Activated CD4-positive, alpha-beta T cell treated with anti-CD3 and anti-CD28 coated beads, Interleukin-2, amount 50 U/mL, for 4 hours (primary cell): ENCODE data around the gene NUDT2.
A peak's percentile ranks its signal among the peaks of the same experiment; 100 is the strongest.
"Not testable (repeated sequence)": the region's sequence is repeated elsewhere in the genome, so short reads cannot be mapped to it uniquely, and the experiment has no call there.

Source experiments
- DNase-seq, 2 experiments: peaks; one replicate each; pipeline ENCODE4 v3.0.0-alpha.2; 2020

NUDT2 gene

DNA sequence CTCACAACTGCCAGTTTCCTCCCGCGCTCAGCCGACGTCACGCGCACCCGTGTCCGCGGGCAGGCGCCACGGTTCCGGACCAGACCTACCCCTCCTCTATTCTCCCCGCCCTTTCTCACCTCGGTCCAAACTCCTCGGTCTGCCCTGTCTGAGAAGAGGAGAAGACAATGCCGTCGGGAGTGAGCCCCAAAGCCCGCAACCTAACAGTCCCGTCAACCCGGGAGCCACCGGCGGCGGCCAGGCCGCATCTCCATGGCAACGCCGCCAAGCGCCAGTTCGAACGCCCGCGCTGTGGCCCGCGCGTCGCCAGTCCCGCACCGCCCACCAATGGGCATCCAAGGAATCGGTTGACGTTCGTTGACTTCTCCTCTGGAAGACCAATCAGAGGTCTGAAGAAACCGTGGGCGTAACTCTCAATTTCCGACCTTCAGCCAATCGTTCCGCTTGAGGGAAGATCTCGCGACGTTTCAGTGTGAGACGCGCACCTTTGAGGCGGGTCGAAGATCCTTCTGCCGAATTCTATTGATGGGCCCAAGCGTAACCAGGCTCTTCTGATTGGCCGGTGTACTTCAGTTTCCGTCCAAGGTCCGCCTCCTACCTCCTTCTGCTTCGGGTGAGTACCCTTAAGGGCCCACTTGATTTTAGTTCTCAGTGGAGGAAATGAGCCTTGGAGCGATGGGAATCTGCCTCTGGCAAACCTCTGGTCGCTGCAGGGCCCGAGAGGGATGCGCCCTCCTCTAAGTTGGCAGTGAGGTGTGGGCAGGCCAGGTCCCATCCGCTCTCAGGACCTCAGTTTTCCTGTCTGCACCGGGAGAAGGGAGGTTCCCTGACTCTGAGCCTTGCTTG lies at the start of gene NUDT2, which contains the start of gene KIF24:
Gene NUDT2 (plus strand): TSS at position 583 of the 846 bp plus-strand sequence. CDS start 9,471 bp downstream, outside the sequence.
Gene KIF24 (minus strand): TSS at position 282 of the 846 bp plus-strand sequence. CDS start 17,922 bp downstream, outside the sequence.
- DNase-seq, result peak; percentile 90 to 92

DNA sequence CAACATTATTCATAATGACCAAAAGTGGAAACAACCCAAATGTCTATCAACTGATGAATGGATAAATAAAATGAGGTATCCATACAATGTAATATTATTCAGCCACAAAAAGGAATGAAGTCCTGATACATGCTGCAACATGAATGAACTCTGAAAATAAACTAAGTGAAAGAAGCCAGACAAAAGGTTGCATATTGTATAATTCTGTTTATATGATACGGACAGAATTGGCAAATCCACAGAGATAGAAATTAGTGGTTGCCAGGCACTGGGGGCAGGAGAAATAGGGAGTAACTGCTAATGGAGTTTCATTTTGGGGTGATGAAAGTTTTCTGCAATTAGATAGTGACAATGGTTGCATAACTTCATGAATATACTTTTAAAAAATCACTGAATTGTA lies 47.3 kb upstream of the NUDT2 start:
- DNase-seq, result no peak

DNA sequence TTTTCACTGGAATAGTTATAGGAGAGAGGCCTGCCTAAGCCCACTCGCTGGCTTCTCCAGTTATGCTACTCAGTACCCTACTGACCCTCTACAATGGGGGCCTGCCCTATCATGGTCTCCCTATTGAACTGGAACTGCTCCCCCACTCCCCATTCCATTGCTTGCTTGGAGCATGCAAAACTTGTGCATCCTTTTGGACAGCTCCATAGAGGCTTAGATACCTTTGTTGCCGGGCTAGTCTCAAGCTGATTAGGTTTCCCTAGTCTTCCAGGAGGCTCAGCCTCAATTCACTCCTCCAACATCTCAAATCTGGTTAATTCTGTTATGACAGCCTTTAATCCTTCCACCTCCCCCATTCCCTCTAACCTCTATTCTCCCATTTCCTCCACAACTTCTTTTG lies 40.2 kb upstream of the NUDT2 start:
- DNase-seq, result no peak

DNA sequence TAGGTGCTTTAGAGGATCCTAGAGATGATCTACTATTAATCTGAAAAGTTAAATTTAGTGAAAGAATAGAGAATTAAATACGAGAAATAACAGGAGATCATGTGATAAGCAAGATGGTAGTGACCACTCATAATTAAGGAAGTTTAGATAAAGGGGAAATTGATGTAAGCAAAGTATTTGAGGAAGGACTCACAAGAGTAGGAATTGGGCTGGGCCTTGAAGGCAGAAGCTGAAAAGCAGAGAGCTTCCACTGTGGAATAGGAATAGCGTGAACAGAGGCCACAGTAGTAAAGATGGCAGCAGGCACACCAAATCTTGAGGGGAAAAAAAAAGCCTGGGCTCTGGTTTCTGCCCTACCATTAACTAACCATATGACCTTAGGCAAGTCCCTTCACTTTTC lies 38.3 kb upstream of the NUDT2 start:
- DNase-seq, result no peak

DNA sequence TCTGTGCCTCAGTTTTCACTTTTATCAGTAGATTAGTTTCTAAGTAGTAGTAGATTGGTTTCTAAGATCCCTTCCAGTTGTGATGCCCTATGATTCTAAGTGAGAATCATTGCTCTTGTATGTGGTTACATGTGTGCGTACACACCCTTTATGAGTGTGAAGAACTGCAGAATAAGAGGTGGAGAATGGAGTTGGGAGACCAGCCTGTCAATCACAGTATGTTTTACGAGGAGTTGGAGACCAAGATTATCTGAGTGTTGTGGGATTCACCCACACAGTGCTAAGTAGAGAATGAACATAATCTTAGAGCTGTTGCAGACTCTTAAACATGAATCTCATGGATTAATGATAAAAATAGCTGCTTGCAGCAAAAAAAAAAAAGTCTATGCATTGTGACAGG lies 37.9 kb upstream of the NUDT2 start:
- no peak for DNase-seq

DNA sequence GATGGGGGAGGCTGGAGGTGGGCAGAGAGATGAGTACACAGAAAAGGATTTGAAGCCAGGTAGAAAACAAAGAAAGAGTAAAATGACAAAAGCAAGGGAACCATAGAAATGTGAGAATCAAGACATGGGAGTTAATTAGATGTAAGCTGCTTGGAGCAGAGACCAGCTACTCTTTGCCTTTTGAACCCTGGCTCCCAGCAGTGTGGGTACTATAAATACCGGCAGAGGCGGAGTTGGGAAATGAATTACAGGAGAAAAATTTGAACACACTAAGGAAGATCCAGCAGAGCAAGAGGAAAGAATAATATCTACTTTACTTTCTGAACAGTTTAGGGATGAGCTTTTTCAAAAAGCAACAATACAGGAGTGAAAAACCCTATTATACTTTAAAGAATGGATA lies 36.8 kb upstream of the NUDT2 start:
- DNase-seq, result no peak

DNA sequence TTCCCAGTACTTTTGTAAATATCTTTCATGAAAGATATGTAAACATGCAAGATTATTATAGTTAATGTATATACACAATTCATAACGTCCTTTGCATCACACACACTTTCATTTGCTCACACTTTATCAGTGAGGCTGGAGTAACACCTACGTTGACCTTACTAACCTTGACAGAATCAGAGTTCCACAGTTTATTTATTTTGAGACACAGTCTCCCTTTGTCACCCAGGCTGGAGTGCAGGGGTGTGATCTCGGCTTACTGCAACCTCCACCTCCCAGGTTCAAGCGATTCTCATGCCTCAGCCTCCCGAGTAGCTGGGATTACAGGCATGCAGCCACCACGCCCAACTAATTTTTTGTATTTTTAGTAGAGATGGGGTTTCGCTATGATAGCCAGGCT lies 28.3 kb upstream of the NUDT2 start:
- DNase-seq, result not testable (repeated sequence)

DNA sequence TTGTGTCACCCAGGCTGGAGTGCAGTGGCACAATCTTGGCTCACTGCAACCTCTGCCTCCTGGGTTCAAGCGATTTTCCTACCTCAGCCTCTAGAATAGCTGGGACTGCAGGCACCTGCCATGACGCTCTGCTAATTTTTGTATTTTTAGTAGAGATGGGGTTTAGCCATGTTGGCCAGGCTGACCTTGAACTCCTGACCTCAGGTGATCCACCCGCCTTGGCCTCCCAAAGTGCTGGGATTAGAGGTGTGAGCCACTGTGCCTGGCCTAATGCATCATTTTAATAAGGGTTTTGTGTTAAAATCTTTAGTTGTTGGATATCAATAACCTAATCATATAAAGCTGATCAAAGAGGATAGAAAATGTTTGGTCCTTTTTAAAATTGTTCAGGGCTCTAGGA lies 21.1 kb upstream of the NUDT2 start:
- not testable (repeated sequence) for DNase-seq

DNA sequence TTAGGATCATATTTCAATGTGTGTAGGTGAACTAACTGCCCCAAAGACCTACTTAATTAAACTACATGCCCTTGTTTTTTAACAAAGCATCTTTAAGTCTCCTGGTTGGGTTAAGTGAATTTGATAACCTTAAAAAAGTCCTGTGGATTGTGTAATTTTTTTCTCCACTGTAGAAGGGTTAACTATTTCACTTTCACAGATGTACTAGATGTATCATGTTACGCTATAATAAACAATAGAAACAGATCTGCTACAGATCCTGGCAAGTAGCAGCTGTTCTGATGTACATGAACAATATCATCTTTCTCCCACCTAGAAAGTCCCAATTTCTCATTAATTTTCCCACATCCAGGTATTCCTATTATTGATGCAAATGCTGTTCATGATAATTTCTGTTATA lies 19.2 kb upstream of the NUDT2 start:
- no peak for DNase-seq

DNA sequence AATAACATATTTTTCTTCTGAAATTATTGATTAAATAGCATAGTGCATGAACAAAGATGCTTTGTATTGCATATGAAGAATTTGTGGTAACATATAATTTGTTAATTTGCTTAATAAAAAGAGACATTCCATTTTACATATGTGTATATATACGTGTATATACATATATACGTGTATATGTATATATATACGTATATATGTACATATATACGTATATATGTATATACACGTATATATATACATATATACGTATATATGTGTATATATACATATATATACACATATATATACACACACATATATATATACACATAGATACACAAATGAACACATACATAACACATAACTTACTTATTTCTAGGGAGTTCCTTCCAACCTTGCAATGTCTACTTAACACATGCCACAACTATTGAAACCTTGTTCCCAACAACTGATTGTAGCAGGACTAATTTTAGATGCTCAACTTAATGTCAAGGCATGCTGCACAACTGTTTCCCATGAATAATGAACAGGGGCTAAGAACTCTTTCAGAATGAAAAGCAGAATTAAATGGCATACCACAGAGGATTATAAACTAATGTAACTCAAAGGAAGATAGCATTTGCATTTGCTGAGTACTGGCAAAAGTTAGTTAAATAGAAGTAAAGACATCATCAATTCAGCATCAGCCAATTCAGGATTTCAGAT lies 17.7 kb upstream of the NUDT2 start:
- DNase-seq, result no peak

DNA sequence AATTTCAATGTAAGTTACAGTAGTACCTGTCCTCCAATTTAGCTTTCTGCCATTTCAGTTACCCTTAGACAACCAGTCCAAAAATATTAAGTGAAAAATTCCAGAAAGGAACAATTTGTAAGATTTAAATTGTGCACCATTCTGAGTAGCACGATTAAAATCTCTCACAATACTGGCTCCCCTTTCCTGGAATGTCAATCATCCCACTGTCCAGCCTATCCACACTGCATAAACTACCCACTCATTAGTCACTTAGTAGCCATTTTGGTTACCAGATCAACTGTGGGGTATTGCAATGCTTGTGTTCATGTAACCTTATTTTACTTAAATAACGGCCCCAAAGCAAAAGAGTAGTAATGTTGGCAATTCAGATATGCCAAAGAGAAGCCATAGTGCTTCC lies 11.9 kb upstream of the NUDT2 start:
- DNase-seq, result no peak

DNA sequence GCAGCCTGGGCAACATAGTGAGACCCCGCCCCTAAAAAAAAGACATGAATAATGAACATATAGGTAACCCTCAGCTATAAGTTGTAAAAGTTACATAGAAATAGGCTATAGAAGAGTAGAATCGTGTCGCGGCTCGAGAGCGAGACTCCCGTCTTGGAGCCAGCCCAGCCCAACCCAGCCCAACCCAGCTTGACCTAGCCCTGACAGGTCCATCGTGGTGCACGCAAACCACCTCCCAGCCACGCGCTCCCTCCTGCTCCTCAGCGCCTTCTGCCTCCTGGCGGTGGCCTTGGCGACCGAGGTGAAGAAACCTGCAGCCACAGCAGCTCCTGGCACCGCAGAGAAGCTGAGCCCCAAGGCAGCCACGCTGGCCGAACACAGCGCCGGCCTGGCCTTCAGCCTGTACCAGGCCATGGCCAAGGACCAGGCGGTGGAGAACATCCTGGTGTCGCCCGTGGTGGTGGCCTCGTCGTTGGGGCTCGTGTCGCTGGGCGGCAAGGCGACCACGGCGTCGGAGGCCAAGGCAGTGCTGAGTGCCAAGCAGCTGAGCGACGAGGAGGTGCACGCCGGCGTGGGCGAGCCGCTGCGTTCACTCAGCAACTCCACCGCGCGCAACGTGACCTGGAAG lies 11.1 kb upstream of the NUDT2 start:
- no peak for DNase-seq

DNA sequence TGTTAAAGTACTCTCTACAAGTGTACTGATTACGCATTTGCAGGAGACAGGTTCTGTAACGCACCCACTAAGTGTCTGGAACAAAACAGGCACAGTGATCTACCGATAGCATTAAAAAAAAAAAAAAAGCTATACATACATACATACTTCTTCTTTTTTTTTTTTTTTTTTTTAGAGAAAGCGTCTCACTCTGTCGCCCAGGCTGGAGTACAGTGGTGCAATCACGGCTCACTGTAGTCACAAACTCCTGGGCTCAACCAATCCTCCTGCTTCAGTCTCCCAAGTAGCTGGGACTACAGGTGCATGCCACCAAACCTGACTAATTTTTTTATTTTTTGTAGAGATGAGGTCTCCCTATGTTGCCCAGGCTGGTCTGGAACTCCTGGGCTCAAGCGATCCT lies 7.9 kb upstream of the NUDT2 start:
- DNase-seq, result no peak

DNA sequence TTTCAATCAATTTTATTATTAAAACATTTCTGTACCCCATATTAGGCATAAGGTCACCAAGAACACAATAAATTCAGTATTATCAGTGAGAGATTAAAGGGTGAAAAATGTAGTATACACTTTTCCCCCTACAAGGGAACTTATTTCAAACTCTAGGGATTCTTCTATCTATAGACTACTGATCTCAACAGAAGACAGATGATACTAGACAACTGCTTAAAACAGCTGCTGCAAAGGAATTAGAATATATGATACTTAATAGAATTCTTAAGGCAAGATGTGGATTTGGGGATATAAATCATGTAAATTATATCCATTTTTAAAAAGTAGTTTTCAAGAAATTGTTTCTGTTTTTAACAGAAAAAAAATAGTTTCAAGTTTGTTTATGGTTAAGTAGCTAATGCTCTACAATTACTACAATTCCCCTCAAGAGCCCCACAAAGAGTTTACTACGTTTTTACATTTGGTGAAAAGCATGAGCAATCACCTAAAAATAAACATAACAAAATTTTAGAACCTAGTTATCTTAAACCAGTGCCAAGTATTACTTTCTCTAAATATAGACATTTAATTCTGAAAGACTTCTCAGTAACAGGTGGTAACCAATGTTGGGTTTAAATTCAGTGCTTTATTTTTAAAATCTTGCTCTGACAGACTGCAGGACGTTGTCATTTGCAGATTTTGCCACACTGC lies 6.3 kb upstream of the NUDT2 start:
- no peak for DNase-seq

DNA sequence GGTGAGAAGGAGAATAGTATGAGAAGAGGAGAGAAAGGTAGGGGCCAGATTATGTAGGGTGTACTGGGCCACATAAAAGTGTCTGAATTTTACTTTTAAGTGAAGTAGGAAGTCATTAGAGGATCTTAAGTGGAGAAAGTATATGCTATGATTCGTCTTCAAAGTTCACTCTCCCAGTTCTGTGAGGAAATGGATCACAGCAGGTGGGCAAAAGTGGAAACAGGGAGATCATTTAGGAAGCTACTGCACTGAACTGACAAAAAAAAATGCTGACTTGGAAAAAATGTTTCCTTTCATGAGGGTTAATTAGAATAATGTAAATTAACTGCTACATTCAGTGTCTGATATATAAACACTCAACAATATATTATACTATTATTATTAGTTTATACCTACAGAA lies 2.7 kb upstream of the NUDT2 start:
- no peak for DNase-seq

DNA sequence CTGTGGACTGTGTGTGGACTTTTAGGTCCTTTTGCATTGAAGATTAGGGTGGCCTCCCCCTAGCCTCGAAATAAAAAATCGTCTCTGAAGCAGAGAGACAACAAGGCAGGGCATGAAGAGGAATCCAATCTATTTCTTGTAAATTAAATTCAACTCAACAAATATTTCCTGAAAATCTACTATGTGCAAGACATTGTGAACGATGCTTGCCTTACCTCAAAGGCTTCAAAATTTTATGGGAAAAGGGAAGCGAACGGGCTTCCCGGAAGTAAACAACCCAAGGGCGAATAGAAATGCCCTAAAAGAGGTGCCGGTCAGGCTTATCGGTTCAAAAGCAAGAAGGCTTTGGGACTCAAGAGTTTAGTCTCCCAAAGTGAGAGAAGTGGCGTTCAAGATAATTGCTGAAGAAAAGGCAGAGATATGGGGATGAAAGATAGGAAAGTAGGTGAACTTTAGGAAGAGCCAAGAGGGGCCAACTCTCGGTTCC lies 826 bp upstream of the NUDT2 start:
- DNase-seq, result no peak

DNA sequence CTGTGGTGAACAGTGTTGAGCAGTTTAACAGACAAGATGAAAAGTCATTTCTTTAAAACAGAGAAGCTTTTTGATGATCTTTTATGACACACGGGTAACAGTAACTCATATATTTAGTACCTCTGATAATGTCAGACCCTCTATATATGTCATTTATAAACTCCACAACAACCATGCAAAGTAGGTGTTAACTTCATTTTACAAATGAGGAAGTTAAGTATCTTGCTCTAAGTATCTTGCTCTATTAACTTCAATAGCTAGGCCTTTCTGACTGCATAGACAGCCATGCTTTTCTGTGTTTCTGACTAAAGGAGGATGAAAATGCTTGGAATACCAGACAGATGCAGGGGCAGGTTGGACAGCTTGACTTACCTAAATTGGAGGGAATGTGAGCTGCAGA lies 1.8 kb downstream of the NUDT2 start:
- DNase-seq, result no peak

DNA sequence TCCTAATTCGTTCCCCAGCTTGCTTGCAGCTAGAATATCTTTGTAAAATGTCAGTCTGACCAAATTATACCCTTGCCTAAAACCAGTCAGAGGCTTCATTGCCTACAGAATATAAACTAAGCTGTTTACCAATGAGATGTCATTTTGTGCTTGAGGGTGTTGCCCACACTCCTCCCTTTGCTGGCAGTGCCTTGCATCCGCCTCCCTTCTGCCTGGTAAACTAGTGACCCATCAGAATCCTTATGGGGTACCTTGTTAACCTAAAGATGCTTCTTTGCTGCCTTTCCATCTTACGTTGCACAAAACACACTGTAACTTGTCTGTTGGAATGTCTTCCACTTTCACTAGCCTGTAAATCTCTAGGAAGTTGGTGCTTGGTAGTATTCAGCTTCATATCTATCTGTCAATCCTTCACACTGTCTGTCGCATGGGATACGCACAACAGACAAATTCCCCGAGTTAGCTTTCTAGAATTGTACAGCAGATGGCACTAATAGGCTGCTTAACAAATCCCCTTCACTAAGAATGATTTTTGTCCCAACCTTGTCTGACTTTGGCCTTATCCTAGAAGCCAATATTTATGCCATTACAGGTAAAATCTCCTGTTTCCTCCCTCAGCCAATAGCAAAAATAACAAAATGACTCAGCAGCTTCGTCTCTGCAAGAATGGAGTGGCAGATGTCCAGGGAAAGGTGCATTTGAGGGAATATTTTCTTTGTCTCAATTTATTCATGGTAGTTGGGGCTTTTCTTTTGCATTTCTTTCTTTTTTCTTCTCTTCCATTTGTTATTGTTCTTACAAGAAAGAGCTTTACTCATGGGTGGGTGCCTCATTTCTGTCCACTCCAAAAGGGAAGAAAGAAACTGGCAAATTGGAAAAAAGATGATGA lies 3.0 kb downstream of the NUDT2 start:
- no peak for DNase-seq

DNA sequence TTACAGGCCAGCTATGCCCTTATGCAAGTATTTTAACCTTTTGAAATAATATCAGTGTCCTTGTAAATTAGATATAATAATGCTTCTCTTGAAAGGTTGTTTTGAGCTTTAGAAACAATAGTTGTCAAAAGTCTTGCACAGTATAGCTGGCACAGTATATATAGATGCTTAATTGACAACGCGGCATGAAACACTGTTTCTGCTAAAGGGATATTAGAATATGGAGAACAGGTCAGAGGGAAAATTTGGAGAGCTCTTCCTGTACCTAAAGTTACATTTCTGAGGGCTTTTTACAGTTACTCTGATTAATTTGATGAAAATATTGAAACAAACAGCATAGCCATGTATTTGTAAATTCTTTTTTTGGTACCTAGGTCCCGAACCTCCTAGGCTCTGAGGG lies 4.5 kb downstream of the NUDT2 start:
- no peak for DNase-seq

DNA sequence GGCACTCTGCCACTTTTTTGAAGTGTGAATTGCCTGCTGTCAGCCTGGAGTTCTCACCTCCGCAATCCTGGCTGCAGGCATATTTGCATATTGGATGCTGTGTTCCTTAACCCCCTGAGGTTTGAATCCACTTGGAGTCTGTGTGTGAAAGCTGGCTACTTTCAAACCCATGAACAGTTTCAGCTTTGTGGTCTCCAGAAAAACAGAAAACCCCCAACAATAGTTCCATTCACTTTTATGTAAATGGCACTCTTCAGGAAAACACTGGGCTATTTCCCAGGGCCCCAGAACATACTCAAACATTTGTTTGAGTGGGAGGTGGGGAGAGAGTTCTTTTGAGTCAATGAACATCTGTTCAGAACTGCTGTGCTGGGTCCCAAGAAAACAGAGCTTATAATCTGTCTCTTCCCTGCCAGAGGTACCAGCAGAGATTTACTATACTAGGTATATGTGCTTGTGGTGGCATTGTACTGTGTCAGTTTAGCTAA lies 5.0 kb downstream of the NUDT2 start:
- DNase-seq, result no peak

DNA sequence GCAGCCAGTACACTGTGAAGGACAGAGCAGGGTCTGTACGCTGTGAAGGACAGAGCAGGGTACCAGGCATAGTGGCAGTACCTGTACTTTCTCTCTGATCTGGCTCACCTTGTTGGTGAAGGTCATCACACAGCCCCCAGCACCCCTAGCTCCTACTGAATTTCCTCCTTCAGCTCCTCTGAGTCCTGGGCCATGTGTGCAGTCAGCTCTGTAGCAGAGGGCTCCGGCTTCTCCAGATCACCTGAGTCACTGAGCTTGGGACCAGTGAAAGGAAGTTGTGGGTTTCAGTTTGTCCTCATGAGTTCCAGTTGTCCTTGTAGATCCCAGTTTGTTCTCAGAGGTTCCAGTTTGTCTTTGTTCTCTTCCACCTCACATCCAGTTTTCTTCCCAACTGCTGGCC lies 5.5 kb downstream of the NUDT2 start:
- no peak for DNase-seq

DNA sequence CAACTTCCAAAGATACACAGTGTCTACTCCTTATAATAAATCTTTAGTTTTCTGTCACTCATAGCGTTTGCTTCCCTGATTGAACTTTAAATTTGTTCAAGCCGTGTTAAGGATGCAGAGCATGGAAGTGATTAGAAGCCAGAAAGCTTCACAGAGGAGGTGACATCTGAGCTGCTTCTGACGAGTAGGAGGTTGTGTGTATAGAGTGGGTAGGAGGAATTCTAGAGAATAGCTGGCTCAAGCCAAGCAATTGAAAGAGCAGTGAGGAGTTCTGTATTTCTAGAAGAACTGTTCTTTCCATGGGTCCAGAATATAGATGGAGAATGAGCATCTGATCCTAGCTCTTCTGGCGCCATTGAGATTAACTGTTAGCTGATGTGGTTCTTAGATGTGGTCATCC lies 6.0 kb downstream of the NUDT2 start:
- no peak for DNase-seq
